GM18498 (cell line): ENCODE measurements around the gene FAM8A1.

ENCODE experiments used
- ATAC-seq: cut with Tn5 transposase; IDR thresholded peaks from one replicate; pipeline ENCODE4 v1.9.1; 2021; ENCODE audit warnings: mild to moderate bottlenecking, moderate library complexity; ENCODE audit not compliant: unreplicated experiment

Gene FAM8A1

GRCh38 chr6:17600527-17601385, 654 bp downstream of the FAM8A1 start:
- ATAC-seq, result peak; percentile 58

- ATAC-seq, result no peak
Observed at GRCh38 chr6:17601386-17601703, 1.2 kb downstream of the FAM8A1 start.

GRCh38 chr6:17602888-17603287, 2.8 kb downstream of the FAM8A1 start:
- no peak for ATAC-seq

GRCh38 chr6:17606606-17607005, 6.5 kb downstream of the FAM8A1 start:
- no peak for ATAC-seq

GRCh38 chr6:17610835-17611234, 10.7 kb downstream of the FAM8A1 start:
- ATAC-seq, result no peak

GRCh38 chr6:17612048-17612447, 11.9 kb downstream of the FAM8A1 start:
- ATAC-seq, result no peak

- no peak for ATAC-seq
Observed at GRCh38 chr6:17615794-17616193, 15.7 kb downstream of the FAM8A1 start.

- ATAC-seq, result peak; percentile 85
Observed at GRCh38 chr6:17621003-17621402, 20.9 kb downstream of the FAM8A1 start.

- ATAC-seq, result no peak
Observed at GRCh38 chr6:17622144-17622543, 22.0 kb downstream of the FAM8A1 start.

GRCh38 chr6:17624396-17624795, 24.3 kb downstream of the FAM8A1 start:
- no peak for ATAC-seq

GRCh38 chr6:17628873-17629272, 28.8 kb downstream of the FAM8A1 start:
- ATAC-seq, result peak; percentile 86

- ATAC-seq, result no peak
Observed at GRCh38 chr6:17629824-17630510, 29.9 kb downstream of the FAM8A1 start.

GRCh38 chr6:17630511-17631073, 30.5 kb downstream of the FAM8A1 start:
- no peak for ATAC-seq

- ATAC-seq, result no peak
Observed at GRCh38 chr6:17632934-17633333, 32.8 kb downstream of the FAM8A1 start.

- peak; percentile 44 for ATAC-seq
Observed at GRCh38 chr6:17633465-17634188, 33.5 kb downstream of the FAM8A1 start.

GRCh38 chr6:17635568-17635967, 35.5 kb downstream of the FAM8A1 start:
- ATAC-seq, result no peak

- no peak for ATAC-seq
Observed at GRCh38 chr6:17638212-17638715, 38.2 kb downstream of the FAM8A1 start.

- ATAC-seq, result no peak
Observed at GRCh38 chr6:17640477-17640917, 40.4 kb downstream of the FAM8A1 start.

- ATAC-seq, result no peak
Observed at GRCh38 chr6:17648745-17649144, 48.6 kb downstream of the FAM8A1 start.

- no peak for ATAC-seq
Observed at GRCh38 chr6:17650656-17651309, 50.7 kb downstream of the FAM8A1 start.
